Measurements from ENCODE around the gene NALCN. TPM values are rescaled to one million over a fixed set of nuclear protein-coding genes. Genes with fewer than 3 reads are reported as not detected.

Gene NALCN
- total RNA-seq, 2 donors from 2014 or later = 0.11 TPM; not detected in 1

DNA sequence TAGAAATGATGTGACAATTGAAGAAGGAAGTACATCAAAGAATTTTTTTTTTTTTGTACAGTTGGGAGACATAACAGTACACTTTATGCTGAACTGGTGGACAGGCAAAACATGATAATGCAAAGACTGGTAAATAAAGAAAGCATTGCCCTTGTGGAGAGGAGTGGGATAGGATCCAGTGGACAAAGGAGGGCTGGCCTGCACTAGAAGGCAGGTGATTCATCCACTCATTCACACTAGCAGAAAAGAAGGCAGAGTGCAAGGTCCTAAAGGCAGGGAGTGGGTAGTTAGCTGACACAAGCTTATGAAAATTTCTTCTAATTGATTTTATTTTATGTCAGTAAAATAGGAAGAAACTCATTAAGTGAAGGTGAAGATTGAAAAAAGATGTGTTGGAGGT lies 17.6 kb upstream of the NALCN start:
- Mint-ChIP-seq H3K9me3 (no peaks in the 10 kb centered on the region), H3K36me3 (ENCODE audit: low read depth) (no peaks in the 10 kb centered on the region), H3K4me3 (no peak overlapping the region), H3K27me3 (ENCODE audit: insufficient read depth) (peaks cover 4% of the 10 kb centered on the region), H3K27ac (no peak overlapping the region), H3K4me1 (peaks cover 3% of the 10 kb centered on the region)
- TF ChIP-seq, protein P1, sequence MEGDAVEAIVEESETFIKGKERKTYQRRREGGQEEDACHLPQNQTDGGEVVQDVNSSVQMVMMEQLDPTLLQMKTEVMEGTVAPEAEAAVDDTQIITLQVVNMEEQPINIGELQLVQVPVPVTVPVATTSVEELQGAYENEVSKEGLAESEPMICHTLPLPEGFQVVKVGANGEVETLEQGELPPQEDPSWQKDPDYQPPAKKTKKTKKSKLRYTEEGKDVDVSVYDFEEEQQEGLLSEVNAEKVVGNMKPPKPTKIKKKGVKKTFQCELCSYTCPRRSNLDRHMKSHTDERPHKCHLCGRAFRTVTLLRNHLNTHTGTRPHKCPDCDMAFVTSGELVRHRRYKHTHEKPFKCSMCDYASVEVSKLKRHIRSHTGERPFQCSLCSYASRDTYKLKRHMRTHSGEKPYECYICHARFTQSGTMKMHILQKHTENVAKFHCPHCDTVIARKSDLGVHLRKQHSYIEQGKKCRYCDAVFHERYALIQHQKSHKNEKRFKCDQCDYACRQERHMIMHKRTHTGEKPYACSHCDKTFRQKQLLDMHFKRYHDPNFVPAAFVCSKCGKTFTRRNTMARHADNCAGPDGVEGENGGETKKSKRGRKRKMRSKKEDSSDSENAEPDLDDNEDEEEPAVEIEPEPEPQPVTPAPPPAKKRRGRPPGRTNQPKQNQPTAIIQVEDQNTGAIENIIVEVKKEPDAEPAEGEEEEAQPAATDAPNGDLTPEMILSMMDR (conservative IDR thresholded peaks at IDR 0.05) = peak; percentile 35
- H3K4me3 ChIP-seq (ENCODE audit: low read length) = no peak overlapping the region
- no peak for DNase-seq
- H3K27me3 ChIP-seq (ENCODE audit: control insufficient read depth, insufficient read depth, low read length, poor library complexity, severe bottlenecking) = no peaks in the 10 kb centered on the region
- H3K9ac ChIP-seq (ENCODE audit: extremely low read depth, low read length, poor library complexity, severe bottlenecking) = no peak overlapping the region
- H3K36me3 ChIP-seq (ENCODE audit: control insufficient read depth, insufficient read depth, low read length) = no peaks in the 10 kb centered on the region
- no peak overlapping the region for H3K27ac ChIP-seq (ENCODE audit: low read depth, low read length)
- no peaks in the 10 kb centered on the region for H3K9me3 ChIP-seq (ENCODE audit: control insufficient read depth, low read length)
- H3K4me1 ChIP-seq (ENCODE audit: control insufficient read depth, insufficient read depth, low read length) = no peaks in the 10 kb centered on the region

DNA sequence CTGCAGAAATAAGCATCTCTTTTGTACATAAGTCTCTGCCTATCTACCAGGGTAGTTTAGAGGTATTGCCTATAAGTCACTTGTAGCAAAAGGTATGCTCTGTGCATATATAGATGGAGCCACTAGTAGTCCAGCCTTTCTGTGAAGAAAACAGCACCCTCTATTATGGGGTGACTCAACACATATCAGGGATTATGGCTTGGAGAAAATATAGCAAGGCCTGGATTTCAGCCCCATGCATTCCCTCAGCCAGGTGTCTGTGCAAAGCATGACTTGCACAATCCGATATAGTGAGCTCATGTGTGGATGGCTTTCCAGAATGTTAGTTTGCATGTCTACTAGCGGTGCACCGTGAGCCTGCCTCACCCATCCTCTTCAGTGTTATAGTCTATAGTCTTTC lies 13.4 kb upstream of the NALCN start:
- Mint-ChIP-seq H3K9me3 (no peaks in the 10 kb centered on the region), H3K36me3 (ENCODE audit: low read depth) (no peaks in the 10 kb centered on the region), H3K27me3 (ENCODE audit: insufficient read depth) (no peaks in the 10 kb centered on the region), H3K4me1 (no peaks in the 10 kb centered on the region), H3K27ac (no peak overlapping the region), H3K4me3 (no peak overlapping the region)
- H3K9me3 ChIP-seq (ENCODE audit: control insufficient read depth, low read length) = no peaks in the 10 kb centered on the region
- H3K27me3 ChIP-seq (ENCODE audit: control insufficient read depth, insufficient read depth, low read length, poor library complexity, severe bottlenecking) = no peaks in the 10 kb centered on the region
- 96 to 100% methylated on average over 1 to 3 of the region's 3 CpGs for WGBS, 2 experiments (ENCODE audit: insufficient coverage in 1 of 2, insufficient read length in 1 of 2)
- H3K4me3 ChIP-seq (ENCODE audit: low read length) = no peak overlapping the region
- no peak overlapping the region for H3K27ac ChIP-seq (ENCODE audit: low read depth, low read length)
- H3K9ac ChIP-seq (ENCODE audit: extremely low read depth, low read length, poor library complexity, severe bottlenecking) = no peak overlapping the region
- H3K4me1 ChIP-seq (ENCODE audit: control insufficient read depth, insufficient read depth, low read length) = no peaks in the 10 kb centered on the region
- no peak for DNase-seq
- TF ChIP-seq, protein P1 (conservative IDR thresholded peaks at IDR 0.05) = no peak
- no peaks in the 10 kb centered on the region for H3K36me3 ChIP-seq (ENCODE audit: control insufficient read depth, insufficient read depth, low read length)

DNA sequence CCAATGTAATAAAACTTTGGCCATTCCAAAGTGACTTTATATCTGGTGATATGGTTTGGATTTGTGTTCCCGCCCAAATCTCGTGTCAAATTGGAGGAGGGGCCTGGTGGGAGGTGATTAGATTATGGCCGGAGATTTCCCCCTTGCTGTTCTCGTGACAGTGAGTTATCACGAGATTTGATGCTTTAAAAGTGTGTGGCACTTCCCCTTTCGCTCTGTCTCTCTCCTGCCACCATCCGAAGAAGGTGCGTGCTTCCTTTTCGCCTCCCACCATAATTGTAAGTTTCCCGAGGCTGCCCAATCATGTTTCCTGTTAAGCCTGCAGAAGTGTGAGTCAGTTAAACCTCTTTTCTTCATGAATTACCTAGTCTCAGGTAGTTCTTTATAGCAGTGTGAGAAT lies 9.3 kb upstream of the NALCN start:
- no peaks in the 10 kb centered on the region for H3K4me1 ChIP-seq (ENCODE audit: control insufficient read depth, insufficient read depth, low read length)
- Mint-ChIP-seq H3K27me3 (ENCODE audit: insufficient read depth) (no peaks in the 10 kb centered on the region), H3K36me3 (ENCODE audit: low read depth) (no peaks in the 10 kb centered on the region), H3K4me1 (no peaks in the 10 kb centered on the region), H3K9me3 (no peaks in the 10 kb centered on the region), H3K27ac (no peak overlapping the region), H3K4me3 (no peak overlapping the region)
- no peak for DNase-seq
- no peak overlapping the region for H3K27ac ChIP-seq (ENCODE audit: low read depth, low read length)
- H3K9me3 ChIP-seq (ENCODE audit: control insufficient read depth, low read length) = no peaks in the 10 kb centered on the region
- TF ChIP-seq, protein P1 (conservative IDR thresholded peaks at IDR 0.05) = no peak
- H3K27me3 ChIP-seq (ENCODE audit: control insufficient read depth, insufficient read depth, low read length, poor library complexity, severe bottlenecking) = no peaks in the 10 kb centered on the region
- H3K36me3 ChIP-seq (ENCODE audit: control insufficient read depth, insufficient read depth, low read length) = no peaks in the 10 kb centered on the region
- H3K9ac ChIP-seq (ENCODE audit: extremely low read depth, low read length, poor library complexity, severe bottlenecking) = no peak overlapping the region
- no peak overlapping the region for H3K4me3 ChIP-seq (ENCODE audit: low read length)
- WGBS, 2 experiments (ENCODE audit: insufficient coverage in 1 of 2, insufficient read length in 1 of 2) = 77 to 83% methylated on average over 6 to 10 of the region's 10 CpGs
